Activated T-cell treated with anti-CD3 and anti-CD28 coated beads, Interleukin-2, amount 50 U/mL, for 72 hours (primary cell): ENCODE data around the gene CELF4. TPM values are rescaled to one million over a fixed set of nuclear protein-coding genes. Genes with fewer than 3 reads are reported as not detected.

Experiments used
- ATAC-seq, 2 donors: fragments of 150-1000 bp; cut with Tn5 transposase; replicated peaks in 1 of 2; 2 replicates each; pipeline ENCODE4 v1.10.0; 2021; ENCODE audit warnings: moderate library complexity in 2 of 2, mild to moderate bottlenecking in 1 of 2
- DNase-seq, 2 donors: peaks; one replicate each; pipeline ENCODE4 v3.0.0; 2021 to 2022; ENCODE audit warnings: mixed read lengths in 1 of 2
- H3K27ac Mint-ChIP-seq: one replicate; pipeline ENCODE4 v1.8.0; 2022; ENCODE audit warnings: mild to moderate bottlenecking, moderate library complexity, mixed read lengths
- H3K27me3 Mint-ChIP-seq: one replicate; pipeline ENCODE4 v1.8.0; 2022; ENCODE audit warnings: low read depth, mixed read lengths
- H3K36me3 Mint-ChIP-seq, 2 donors: one replicate each; pipeline ENCODE4 v1.8.0; 2022; ENCODE audit warnings: mixed read lengths in 2 of 2, mild to moderate bottlenecking in 1 of 2; ENCODE audit not compliant: insufficient read depth in 2 of 2
- H3K4me1 Mint-ChIP-seq: one replicate; pipeline ENCODE4 v1.8.0; 2022; ENCODE audit warnings: low read depth, mixed read lengths
- H3K4me3 Mint-ChIP-seq, 2 donors: one replicate each; pipeline ENCODE4 v1.8.0; 2022; ENCODE audit warnings: mild to moderate bottlenecking in 2 of 2, mixed read lengths in 2 of 2, moderate library complexity in 2 of 2
- H3K9me3 Mint-ChIP-seq, 2 donors: one replicate each; pipeline ENCODE4 v1.8.0; 2022; ENCODE audit warnings: mixed read lengths in 2 of 2
- total RNA-seq, 2 donors: library from RNA; stranded (reverse); gene quantifications; one replicate each; pipeline ENCODE4 v1.2.3, GENCODE V29; 2022

CELF4 gene
- total RNA-seq, 2 donors from 2014 or later = not detected

GRCh38 chr18:37584952-37585695 is 19.5 kb upstream of the CELF4 start:
- peaks cover 12% of the 10 kb centered on the region for H3K27me3 Mint-ChIP-seq
- H3K27ac Mint-ChIP-seq = no peak overlapping the region

GRCh38 chr18:37584217-37584616 is 18.6 kb upstream of the CELF4 start:
- Mint-ChIP-seq H3K9me3 (peaks cover 0 to 4% of the 10 kb centered on the region in 2 donors), H3K36me3 (no peaks in the 10 kb centered on the region)

More at GRCh38 chr18:37584952-37585695, 19.5 kb upstream of the CELF4 start:
- Mint-ChIP-seq H3K4me3 (no peak overlapping the region), H3K9me3 (peaks cover 0 to 5% of the 10 kb centered on the region in 2 donors), H3K36me3 (no peaks in the 10 kb centered on the region), H3K4me1 (no peaks in the 10 kb centered on the region)
- DNase-seq = no peak
- ATAC-seq = no peak

GRCh38 chr18:37582261-37582660 is 16.7 kb upstream of the CELF4 start:
- Mint-ChIP-seq H3K4me3 (no peak overlapping the region), H3K27ac (no peak overlapping the region), H3K9me3 (peaks cover 0 to 4% of the 10 kb centered on the region in 2 donors), H3K36me3 (no peaks in the 10 kb centered on the region), H3K27me3 (peaks cover 25% of the 10 kb centered on the region), H3K4me1 (peaks cover 6% of the 10 kb centered on the region)
- no peak for ATAC-seq
- no peak for DNase-seq

More at GRCh38 chr18:37584217-37584616, 18.6 kb upstream of the CELF4 start:
- Mint-ChIP-seq H3K27ac (no peak overlapping the region), H3K4me3 (no peak overlapping the region), H3K27me3 (peaks cover 21% of the 10 kb centered on the region), H3K4me1 (no peaks in the 10 kb centered on the region)
- ATAC-seq (no peak), DNase-seq (no peak)

- ATAC-seq = peak in 1 of 2 donors; percentile 36
- no peak overlapping the region for H3K27ac Mint-ChIP-seq
- DNase-seq = no peak
- peaks cover 40% of the 10 kb centered on the region for H3K27me3 Mint-ChIP-seq
- H3K9me3 Mint-ChIP-seq = peaks cover 0 to 4% of the 10 kb centered on the region in 2 donors
- peaks cover 6% of the 10 kb centered on the region for H3K4me1 Mint-ChIP-seq
- H3K4me3 Mint-ChIP-seq = no peak overlapping the region
- H3K36me3 Mint-ChIP-seq = no peaks in the 10 kb centered on the region
These were observed 13.4 kb upstream of the CELF4 start for GRCh38 chr18:37578886-37579513.

DNA sequence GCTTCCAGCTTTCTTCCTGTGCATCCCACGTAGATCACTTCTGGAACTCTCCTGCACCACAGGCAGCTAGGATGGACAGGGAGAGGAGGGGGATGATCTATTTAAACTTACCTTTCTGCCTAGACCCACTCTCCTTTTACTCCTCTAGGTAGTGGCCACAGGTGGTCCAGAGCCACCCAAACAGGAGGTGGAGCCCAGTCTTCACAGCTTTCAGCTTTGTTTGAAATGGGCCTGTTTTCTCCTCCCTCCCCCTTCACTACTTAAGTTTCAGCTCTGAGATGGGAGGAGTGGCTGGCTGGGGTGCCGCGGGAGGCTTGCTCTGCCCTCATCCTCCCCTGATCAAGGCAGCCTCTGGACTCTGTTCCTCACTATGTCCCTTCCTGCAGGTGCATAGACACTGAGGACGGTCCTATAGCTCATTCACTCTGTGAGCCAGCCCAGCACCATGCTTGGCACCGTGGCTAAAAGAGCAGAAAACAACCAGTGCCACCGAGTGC is 12.6 kb upstream of the CELF4 start:
- DNase-seq (no peak), ATAC-seq (no peak)
- Mint-ChIP-seq H3K4me3 (no peak overlapping the region), H3K9me3 (no peaks in the 10 kb centered on the region), H3K27me3 (peaks cover 40% of the 10 kb centered on the region), H3K27ac (no peak overlapping the region), H3K36me3 (no peaks in the 10 kb centered on the region), H3K4me1 (peaks cover 6% of the 10 kb centered on the region)

GRCh38 chr18:37577051-37577611 is 11.5 kb upstream of the CELF4 start:
- Mint-ChIP-seq H3K4me1 (peaks cover 6% of the 10 kb centered on the region), H3K9me3 (no peaks in the 10 kb centered on the region), H3K36me3 (no peaks in the 10 kb centered on the region), H3K27ac (no peak overlapping the region), H3K27me3 (peaks cover 40% of the 10 kb centered on the region), H3K4me3 (no peak overlapping the region)
- DNase-seq (no peak), ATAC-seq (no peak)

DNA sequence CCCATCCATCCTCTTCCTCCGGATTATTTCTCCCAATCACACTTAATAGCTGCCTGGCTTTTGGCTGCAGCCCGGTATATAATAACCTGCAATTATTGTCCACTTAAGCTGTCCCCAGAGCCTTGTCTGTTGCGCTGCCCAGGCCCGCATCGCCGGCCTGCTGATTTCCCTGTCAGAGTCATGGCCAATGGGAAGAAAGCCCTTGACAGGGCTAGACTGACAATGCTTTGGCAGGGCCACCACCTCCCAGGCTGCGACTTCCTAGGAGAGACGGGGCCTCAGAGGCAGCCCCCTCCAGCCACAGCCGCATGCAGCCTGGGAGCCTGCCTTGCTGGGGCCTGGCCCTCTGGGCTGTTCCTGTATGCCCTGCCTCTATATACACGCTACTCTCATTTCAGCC is 10.0 kb upstream of the CELF4 start:
- DNase-seq = no peak
- H3K27me3 Mint-ChIP-seq = peaks cover 36% of the 10 kb centered on the region
- peaks cover 6% of the 10 kb centered on the region for H3K4me1 Mint-ChIP-seq

DNA sequence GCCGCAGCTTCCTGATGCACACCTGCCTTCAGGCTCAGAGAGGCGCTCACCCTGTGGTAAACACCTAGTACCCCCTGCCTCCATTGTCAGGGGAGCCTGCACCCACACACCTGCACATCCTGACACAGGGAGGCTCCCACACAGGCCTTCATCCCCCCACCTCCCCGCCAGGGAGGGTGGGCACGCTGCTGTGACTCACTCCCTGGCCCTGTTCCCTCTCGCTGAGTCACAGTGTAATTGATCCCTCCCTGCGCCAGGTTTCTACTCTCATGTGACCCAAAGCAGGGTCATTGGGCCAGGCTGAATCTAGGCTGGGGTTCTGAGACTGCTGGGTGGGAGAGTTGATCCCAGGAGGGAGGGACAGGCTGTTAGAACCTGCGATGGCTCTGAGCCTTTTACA is 8.5 kb upstream of the CELF4 start:
- DNase-seq (no peak), ATAC-seq (no peak)
- peaks cover 5% of the 10 kb centered on the region for H3K4me1 Mint-ChIP-seq
- no peak overlapping the region for H3K27ac Mint-ChIP-seq
- H3K4me3 Mint-ChIP-seq = no peak overlapping the region
- peaks cover 37% of the 10 kb centered on the region for H3K27me3 Mint-ChIP-seq
- no peaks in the 10 kb centered on the region for H3K36me3 Mint-ChIP-seq
- no peaks in the 10 kb centered on the region for H3K9me3 Mint-ChIP-seq

More for the DNA sequence above, 10.0 kb upstream of the CELF4 start:
- no peak for ATAC-seq
- Mint-ChIP-seq H3K9me3 (no peaks in the 10 kb centered on the region), H3K36me3 (no peaks in the 10 kb centered on the region), H3K27ac (no peak overlapping the region), H3K4me3 (no peak overlapping the region)

- Mint-ChIP-seq H3K36me3 (no peaks in the 10 kb centered on the region), H3K27ac (no peak overlapping the region), H3K27me3 (peaks cover 48% of the 10 kb centered on the region), H3K4me3 (no peak overlapping the region), H3K9me3 (no peaks in the 10 kb centered on the region), H3K4me1 (peaks cover 5% of the 10 kb centered on the region)
- DNase-seq (no peak), ATAC-seq (no peak)
These were observed 7.1 kb upstream of the CELF4 start for GRCh38 chr18:37572736-37573135.

GRCh38 chr18:37571266-37571665 is 5.7 kb upstream of the CELF4 start:
- Mint-ChIP-seq H3K27me3 (peaks cover 44% of the 10 kb centered on the region), H3K36me3 (no peaks in the 10 kb centered on the region), H3K9me3 (no peaks in the 10 kb centered on the region), H3K27ac (no peak overlapping the region), H3K4me1 (peaks cover 6% of the 10 kb centered on the region), H3K4me3 (no peak overlapping the region)
- ATAC-seq (no peak), DNase-seq (no peak)

DNA sequence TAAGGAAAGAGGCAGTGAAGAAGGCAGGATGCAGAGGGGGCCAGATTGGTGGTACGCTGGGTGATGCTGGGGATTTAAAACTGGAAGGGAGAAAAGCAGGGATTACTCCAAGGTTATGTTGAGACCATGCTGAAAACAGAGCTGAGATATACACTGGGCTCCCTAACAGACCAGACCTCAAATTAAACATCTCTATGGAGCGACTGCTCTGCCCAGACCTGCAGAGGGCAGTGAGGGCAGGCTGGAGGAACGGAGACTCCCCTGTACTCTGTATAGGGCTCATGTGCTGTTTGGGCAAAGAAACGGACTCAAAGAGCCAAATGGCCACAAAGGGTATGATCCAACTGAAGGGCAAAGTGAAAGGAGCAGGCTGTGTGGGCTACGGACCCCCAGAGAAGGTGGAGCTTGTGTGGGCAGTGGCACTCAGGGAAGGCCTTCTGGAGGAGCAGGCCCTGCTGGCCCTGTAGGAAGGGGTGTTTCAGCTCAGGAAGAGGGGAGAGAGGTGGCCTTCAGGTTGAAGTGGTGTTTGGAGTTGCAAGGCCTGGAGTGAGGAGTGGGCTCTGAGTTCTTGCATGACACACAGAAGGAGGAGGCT is 4.8 kb upstream of the CELF4 start:
- peaks cover 6% of the 10 kb centered on the region for H3K4me1 Mint-ChIP-seq

DNA sequence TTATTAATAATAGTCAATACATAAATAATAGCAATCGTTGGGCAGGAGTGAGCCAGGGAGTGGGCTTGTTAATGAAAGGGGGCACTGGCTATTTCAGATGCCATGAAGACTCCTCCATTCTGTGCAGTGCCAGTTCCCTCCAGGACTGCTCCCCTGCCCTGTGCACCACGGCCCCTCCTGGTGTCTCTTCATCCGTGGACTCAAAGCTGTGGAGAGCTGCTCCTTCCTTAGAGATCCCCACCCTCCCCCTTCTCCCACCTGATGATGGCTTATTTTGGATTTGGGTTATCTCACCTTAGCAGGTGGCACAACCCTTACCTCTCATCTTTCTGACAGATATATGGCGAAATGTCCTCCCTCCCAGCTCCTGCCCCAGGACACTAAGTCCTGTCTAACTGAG is 3.1 kb upstream of the CELF4 start:
- no peak overlapping the region for H3K27ac Mint-ChIP-seq

More for the DNA sequence above, 4.8 kb upstream of the CELF4 start:
- Mint-ChIP-seq H3K27ac (no peak overlapping the region), H3K36me3 (peaks cover 0 to 3% of the 10 kb centered on the region in 2 donors), H3K9me3 (no peaks in the 10 kb centered on the region), H3K4me3 (no peak overlapping the region), H3K27me3 (peaks cover 44% of the 10 kb centered on the region)
- ATAC-seq (no peak), DNase-seq (no peak)

DNA sequence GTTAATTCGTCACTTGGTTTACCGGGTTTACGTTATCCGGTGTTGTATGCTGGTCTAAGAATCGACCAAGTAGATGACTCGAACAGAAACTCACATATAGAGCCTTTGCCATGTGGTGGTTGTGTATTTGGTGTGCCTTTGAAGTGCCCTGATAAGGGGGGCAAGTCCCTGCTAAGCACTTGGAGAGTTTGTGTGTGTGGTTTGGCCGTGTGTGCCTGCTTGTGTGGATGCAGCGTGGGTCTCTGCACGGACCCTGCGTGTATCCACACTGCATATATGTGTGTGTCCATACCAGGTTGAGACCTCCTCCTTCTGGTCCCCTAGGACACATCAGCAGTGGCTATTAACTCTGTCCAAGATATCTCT is 2.4 kb upstream of the CELF4 start:
- no peak overlapping the region for H3K27ac Mint-ChIP-seq

More for the DNA sequence above, 3.1 kb upstream of the CELF4 start:
- H3K4me3 Mint-ChIP-seq = no peak overlapping the region
- no peak for DNase-seq
- H3K36me3 Mint-ChIP-seq = peaks cover 0 to 3% of the 10 kb centered on the region in 2 donors
- no peak for ATAC-seq
- peaks cover 6% of the 10 kb centered on the region for H3K4me1 Mint-ChIP-seq
- H3K9me3 Mint-ChIP-seq = no peaks in the 10 kb centered on the region
- peaks cover 56% of the 10 kb centered on the region for H3K27me3 Mint-ChIP-seq

More for the DNA sequence above, 2.4 kb upstream of the CELF4 start:
- no peaks in the 10 kb centered on the region for H3K9me3 Mint-ChIP-seq
- H3K27me3 Mint-ChIP-seq = peaks cover 63% of the 10 kb centered on the region
- peaks cover 6% of the 10 kb centered on the region for H3K4me1 Mint-ChIP-seq
- H3K4me3 Mint-ChIP-seq = peak overlapping the region; percentile 31 to 55
- H3K36me3 Mint-ChIP-seq = peaks cover 0 to 3% of the 10 kb centered on the region in 2 donors
- DNase-seq (no peak), ATAC-seq (peak; percentile 36 to 59)
